HCT116 (cell line): Measurements from ENCODE around the gene AGPAT3.

Experiments used
- EZH2 ChIP-seq: fragments of 200-600 bp; sonication (generic); IDR thresholded peaks from 2 replicates; pipeline ENCODE4 v1.6.1; 2017; ENCODE audit warnings: antibody characterized with exemption, mixed run types
- POLR2AphosphoS5 ChIP-seq: IDR thresholded peaks from 2 replicates; pipeline ENCODE4 v1.6.1; 2011; ENCODE audit warnings: mild to moderate bottlenecking, low read depth, low read length, moderate library complexity

DNA sequence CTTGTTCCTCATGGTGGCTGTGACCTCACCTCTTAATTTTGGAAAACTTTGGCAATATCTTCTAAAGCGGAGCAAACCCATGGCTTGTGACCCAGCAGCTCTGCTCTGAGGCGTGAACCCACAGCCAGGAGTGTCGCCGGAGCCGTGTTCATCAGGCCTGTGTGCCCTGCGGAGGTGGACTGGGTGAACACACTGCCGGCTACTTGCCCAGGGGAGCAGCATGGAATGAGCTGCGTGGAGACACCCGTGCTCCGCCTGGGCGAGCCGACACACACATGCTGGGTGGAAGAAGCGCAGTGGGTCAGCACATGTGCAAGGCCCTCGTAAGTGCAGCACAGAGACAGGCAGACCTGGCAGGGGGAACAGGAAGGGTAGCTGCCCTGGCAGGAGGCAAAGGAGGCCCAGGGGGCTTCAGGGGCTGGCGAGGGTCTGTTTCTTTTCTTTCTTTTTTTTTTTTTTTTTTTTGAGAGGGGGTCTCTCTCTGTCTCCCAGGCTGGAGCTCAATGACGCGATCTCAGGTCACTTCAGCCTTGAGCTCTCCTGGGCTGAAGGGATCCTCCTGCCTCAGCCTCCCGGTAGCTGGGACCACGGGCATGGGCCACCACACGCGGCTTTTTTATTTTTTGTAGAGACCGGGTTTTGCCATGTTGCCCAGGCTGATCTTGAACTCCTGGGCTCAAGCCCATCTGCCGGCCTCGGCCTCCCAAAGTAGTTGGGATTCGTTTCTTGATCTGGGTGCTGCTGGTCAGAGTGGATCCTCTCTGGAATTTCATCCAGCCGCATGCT is 41.8 kb downstream of the AGPAT3 start:
- no peak for TF ChIP-seq POLR2AphosphoS5
- no peak for TF ChIP-seq EZH2
